NCI-H345 treated with DMSO at 0.1 percent for 48 hours (cell line): ENCODE measurements around the gene HSD11B1L.

Experiments used
- DNase-seq: peaks from one replicate; lab custom pipeline; 2025; ENCODE audit not compliant: unreplicated experiment; lab: John Stamatoyannopoulos, UW

The HSD11B1L gene

DNA sequence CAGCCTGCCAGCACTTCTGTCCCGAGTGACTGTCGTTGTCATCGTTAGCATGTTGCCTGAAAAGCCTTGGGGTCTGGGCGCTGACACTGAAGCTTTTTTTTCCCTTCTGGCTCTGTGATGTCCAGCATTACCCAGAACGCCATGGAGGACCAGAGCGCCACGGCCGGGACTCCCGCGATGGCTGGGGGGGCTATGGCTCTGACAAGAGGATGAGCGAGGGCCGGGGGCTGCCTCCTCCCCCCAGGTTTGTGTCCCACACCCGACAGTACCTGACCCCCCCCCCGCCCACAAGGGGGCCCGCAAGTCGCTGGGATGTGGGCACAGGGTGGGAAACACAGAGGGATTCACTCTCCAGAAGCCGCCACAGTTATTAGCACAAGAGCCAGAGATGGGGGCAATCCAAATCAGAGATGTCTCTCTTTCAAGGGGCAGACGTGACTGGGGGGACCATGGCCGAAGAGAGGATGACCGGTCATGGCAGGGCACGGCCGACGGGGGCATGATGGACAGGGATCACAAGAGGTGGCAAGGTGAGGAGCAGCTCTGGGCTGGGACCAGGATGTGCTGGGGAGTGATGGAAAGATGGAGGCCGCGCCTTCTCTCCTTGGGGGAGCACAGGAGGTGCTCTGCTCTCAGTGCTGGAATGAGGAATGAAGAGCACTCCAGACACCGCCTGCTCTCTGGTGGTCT lies 13.8 kb upstream of the HSD11B1L start:
- DNase-seq = no peak

DNA sequence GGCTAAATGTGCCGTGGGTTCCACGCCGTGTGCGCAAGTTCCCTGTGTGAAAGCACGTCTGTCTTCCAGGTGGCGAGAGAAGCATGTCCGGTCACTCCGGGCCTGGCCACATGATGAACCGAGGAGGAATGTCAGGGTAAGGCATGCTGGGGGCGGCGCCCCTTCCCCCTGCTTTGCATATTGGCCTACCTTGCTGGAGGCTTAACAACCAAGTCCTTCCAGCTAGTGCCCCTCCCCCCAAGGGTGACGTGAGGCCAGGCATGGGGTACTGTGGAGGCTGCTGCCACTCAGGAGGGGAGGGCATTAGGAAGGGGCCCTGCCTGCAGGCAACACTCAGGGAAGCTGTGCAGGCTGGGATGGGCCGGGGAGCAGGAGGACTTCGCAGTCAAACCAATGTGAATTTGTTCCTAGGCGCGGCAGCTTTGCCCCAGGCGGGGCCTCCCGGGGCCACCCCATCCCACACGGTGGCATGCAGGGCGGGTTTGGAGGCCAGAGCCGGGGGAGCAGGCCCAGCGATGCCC lies 13.0 kb upstream of the HSD11B1L start:
- no peak for DNase-seq

DNA sequence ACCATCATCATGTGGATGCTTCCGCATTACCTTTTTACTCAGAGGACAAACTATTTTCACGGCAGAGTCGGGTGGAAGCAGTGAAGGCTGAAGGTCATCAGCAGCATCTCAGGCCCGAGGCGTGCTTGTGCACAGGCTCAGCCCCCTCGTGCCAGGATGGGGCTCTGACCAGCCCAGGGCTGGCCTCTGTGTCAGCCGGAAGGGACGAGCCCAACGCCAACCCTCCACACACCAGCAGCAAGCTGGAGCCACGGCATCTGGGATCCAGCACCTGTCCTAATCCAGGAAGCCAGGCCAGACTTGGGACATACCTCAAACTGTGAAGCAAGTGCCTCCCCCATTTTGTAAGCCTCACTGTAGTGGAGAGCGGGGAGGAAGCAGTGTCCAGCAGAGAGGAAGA lies 11.6 kb upstream of the HSD11B1L start:
- DNase-seq = no peak

DNA sequence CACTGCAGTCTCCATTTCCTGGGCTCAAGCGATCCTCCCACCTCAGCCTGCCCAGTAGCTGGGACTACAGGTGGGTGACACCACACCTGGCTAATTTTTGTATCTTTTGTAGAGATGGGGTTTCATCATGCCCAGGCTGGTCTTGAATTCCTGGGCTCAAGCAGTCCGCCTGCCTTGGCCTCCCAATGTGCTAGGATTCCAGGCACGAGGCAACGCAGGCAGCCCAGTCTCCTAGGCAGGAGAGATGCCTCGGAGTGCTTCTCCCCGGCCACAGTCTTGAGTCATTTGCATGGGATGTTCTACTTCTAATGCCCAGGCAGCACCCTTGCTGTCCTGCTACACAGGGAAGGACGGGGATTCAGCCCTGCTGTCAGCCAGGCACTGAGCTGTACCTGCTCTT lies 9.2 kb upstream of the HSD11B1L start:
- DNase-seq = no peak

DNA sequence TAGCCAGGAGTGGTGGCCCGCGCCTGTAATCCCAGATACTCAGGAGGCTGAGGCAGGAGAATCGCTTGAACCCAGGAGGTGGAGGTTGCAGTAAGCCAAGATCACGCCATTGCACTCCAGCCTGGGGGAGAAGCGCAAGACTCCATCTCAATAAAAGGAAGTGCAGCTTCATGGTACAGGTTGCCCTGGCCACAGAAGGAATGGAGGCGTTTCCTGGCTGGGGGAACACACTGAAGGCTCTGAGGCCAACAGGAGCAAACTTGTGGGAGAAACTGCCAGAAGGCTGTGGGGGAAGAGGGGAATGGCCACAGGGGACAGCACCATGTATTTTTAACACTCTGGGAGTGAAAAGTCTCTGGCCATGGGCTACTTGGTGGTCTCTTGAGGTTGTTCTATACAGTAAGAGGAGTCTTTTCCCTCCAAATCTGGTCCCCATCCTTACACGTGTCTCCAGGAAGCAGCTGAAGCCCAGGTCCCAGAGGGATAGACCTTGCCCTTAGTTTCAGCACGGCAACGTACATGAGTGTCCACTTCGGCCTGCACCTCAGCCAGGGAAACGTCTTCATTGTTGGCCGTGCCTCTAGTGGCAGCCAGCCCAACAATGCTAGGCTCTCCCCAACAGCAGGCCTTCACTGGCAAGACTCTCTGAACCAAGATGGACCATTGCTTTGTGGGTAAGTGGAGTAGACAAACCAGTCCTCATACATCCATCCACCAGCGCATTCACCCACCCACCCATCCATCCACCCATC lies 7.9 kb upstream of the HSD11B1L start:
- DNase-seq = no peak

DNA sequence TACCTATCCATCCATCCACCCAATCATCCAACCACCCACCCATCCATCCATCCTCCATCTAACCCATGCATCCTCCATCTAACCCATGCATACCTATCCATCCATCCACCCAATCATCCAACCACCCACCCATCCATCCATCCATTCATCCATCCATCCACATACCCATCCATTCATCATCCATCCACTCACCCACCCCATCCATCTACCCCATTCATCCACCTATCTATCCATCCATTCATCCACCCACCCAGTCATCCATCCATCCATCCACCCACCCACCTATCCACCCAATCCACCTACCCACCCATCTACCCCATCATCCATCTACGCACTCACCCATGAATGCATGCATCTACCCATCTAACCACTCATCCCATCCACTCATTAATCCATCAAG lies 7.1 kb upstream of the HSD11B1L start:
- no peak for DNase-seq

DNA sequence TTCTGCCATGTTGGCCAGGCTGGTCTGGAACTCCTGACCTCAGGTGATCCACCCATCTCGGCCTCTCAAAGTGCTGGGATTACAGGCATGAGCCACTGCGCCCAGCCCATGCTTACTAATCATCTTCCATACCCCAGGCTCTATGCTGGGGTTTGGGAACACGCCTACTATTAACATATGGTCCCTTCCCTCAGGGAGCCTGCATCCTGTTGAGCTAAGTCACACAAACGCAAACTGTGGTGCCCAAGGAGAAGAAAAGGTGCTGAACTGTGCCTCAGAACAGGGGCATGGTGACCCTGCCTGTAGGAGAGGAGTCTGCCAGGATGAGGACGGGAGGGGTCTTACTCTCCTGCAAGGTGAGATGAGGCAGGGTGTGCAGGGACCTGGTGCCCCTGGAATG lies 6.1 kb upstream of the HSD11B1L start:
- no peak for DNase-seq

DNA sequence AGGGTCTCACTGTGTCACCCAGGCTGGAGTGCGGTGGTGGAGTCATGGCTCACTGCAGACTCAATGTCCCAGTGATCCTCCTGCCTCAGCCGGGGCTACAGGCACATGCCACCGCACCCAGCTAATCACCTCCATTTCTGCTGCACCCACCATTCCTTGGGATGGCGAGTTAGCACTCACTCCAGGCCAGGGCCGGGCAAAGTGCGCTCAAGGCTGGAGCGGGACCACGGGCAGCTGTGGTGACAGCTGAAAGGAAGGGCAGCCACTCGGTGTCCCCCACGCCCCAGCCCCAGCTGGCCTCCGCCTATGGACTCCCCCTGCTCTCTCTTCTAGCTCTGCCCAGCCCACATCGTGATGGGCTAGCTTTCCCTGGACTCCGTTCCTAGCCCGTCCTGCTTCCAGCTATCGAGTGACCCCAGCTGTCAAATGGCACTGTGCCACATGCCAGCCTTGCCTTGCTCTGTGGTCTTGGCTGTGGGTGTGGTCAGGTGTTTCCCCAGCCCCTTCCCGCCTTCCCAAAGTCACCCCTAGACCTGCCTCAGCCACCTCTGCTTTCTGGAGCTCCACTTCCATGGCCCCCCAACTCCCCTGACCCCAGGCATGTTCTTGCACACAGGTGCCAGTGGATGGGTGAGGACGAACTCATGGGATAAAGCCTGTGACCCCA lies 4.6 kb upstream of the HSD11B1L start:
- no peak for DNase-seq

DNA sequence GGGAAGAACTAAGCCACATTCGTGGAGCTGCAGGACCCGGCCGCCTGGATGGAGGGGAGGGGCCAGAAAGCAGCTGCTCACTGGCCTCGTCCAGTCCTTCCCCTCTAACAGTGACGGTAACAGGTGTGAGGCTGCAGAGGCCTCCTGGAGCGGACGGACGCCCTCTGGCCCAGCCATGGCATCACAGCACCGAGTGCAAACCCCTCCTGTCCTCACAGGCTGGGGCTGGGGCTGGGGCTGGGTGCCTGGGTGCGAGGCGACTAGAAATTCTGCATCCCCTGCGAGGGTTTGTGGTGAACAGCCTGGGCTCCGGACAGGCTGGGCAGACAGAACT lies 4.1 kb upstream of the HSD11B1L start:
- no peak for DNase-seq

DNA sequence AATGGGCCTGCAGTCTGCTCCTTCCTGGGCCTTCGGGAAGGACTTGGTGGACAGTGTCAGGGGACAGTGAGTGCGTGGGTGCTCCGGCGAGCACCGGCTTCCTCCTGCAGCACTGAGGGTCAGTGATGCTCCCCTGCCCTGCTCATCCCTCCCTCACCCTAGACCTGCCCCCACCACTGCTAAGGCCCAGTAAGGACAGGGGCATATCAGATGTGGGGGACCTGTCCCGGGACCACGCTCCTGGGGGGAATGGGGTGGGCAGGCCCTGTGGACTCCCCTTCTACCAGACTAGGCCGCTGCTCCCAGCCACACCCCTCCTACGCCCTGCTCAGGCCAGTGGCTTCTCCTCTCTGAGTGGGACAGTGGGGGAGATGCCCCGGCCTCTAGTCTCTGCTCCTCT lies 3.7 kb upstream of the HSD11B1L start:
- no peak for DNase-seq

DNA sequence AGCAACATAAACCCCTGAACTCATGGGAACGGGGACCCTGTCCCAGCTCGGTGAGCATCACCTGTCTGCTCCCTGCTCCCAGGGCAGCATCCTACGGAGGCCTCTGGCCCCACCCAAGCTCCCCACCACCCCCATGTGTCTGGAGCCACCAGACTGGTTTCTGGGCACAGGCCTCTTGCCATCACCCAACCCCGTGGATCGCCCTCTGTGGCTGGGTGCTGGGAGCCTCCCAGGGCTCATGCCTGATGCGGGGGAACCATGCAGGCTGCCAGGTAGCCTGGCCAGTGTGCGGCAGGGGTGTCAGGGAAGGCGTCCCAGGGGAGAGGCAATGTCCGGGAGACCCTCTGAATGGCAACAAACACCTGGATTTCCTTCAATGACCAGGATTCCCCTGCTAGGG lies 3.2 kb upstream of the HSD11B1L start:
- no peak for DNase-seq

DNA sequence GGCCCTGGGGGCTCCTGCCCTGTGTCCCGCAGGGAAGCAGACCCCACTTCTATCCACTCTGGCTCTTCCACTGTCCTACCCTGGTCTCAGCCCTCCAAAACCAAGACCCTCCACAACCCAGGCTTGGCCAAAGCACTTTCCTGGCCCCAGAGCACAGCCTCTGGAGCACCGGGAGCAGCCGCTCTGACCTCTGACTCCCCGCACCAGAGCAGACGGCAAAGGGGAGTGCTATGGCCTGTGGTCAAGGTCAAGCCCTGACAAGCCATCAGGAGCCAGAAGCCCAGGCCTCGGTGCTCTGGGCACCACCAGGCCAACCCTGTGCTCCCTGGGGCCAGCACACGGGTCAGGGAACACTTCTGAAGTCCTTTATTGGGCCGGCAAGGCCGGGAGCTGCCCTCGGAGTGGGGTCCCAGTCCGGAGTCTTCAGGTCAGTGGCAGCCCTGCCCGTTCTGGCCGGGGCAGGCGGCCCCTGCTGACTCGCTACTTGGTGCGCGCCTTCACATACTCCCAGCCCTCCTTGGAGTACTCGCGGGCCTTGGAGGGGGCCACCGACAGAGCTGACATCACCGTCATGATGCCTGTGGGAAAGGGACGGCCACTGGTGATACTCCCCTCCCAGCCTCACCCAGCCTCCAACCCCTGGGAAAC lies 2.6 kb upstream of the HSD11B1L start:
- no peak for DNase-seq

DNA sequence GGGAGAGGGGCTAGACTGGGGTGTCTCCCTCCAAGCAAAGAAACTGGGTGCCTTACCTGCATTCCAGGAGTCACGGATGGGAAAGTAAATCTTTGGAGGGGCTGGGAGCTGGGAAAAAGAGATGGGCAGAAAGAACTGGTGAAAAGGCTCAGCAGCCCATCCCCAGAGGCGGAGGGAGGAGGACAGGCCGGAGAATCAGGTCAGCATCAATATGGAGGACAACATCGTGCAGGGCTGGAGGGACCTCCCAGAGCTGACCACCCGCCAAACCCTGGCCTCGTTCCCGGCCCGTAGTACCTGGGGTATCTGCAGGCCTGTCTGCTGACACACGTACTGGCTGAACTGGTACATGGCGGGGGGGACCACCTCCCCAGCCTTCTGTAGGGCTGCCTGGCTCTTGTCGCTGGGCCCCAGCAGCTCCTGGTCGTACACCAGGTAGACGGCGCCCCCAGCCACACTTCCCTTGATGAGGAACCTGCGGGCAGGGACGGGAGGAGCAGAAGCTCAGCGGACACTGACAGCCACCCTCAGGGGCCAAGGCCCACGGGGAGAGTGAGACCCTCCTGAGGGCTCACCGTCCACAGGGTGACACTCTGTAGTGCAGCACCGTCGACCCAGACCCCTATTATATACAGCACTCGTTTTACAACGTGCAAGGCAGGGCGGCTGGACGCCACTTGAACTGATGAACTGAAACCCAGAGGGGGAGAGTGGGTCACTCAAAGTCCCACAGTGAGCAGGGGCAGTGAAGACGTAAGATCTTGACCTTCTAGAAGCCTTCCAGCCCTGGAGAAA lies 1.3 kb upstream of the HSD11B1L start:
- no peak for DNase-seq

DNA sequence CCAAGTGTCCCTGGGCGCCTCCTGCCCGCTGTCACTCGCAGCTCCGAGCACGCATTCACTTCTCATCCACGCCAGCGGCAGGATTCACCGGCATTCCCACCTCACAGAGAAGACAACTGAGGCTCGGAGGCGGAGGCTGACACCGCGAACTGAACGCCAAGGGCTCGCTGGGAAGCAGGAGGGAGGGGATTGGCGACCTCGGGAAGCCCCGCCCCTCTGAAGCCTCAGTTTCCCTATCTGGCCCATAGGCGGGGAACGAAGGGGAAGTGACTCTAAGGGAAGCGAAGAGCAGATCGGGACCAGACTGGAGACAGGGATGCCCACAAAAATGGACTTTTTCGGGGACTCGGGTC lies 767 bp upstream of the HSD11B1L start:
- DNase-seq = no peak

DNA sequence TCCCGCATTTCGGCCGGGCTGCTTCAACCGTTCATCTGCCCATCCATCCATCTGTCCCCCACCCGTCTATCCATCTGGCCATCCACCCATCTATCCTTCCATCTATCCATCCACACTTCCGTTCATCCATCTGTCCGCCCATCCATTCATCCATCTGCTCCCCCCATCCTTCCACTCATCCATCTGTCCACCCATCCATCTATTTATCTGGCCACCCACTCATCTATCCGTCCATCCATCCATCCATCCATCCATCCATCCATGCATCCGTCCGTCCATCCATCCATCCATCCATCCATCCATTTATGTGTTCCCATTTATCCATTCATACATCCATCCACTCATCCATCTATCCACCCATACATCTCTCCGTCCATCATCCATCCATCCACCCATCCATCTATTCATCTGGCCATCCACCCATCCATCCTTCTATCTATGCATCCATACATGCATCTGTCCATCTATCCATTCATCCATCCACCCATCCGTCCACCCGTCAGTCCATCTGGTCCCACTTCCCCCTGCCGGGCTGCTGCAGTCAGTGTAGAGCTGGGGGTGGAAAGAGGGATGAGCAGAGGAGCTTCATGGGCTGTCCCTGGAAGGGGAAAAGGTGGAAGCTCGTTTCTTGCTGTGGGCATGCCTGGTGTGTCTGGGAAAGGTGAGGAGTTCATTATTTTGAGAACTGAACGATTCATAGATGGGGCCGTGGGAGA lies 722 bp downstream of the HSD11B1L start:
- no peak for DNase-seq

DNA sequence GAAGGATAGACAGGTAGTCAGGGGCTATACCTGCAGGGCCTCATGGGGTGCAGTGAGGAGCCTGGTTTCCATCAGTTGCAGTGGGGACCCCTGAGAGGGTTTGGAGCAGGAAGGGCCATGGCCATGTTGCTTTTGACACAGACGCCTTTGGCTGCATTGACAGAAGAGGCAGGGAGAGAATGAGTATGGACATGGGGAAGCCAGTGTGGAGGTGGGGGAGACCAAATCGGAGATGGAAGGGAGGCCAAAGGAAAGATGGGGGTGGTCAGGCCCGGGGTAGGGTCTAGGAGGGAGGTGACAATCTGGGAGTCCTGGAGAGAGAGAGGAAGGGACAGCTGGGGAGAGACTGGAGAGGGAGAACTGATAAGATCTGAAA lies 1.3 kb downstream of the HSD11B1L start:
- no peak for DNase-seq

DNA sequence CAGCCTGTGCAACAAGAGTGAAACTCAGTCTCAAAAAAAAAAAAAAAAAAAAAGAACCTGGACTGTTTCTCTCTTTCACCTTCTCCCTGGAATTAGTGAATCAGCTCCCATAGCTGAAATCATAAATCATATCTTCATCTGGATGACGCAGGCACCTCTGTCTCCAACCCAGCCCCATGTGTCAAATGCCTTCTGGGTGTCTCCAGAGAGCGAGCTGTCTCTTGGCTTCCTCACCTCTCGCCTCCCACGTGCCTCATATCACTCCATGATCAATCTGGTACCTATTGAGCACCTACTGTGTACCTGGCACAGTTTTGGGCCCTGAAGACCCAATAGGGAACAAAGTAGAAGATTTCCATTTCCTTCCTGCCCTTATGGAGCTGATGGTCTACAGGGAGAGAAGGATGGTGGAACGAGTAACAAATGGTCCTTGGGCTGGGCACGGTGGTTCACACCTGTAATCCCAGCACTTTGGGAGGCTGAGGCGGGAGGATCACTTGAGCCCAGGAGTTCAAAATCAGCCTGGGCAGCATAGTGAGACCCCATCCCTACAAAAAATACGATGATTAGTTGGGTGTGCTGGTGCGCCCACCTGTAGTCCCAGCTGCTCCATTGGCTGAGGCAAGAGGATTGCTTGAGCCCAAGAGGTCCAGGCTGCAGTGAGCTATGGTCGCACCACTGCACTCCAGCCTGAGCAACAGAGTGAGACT lies 2.5 kb downstream of the HSD11B1L start:
- DNase-seq = no peak

DNA sequence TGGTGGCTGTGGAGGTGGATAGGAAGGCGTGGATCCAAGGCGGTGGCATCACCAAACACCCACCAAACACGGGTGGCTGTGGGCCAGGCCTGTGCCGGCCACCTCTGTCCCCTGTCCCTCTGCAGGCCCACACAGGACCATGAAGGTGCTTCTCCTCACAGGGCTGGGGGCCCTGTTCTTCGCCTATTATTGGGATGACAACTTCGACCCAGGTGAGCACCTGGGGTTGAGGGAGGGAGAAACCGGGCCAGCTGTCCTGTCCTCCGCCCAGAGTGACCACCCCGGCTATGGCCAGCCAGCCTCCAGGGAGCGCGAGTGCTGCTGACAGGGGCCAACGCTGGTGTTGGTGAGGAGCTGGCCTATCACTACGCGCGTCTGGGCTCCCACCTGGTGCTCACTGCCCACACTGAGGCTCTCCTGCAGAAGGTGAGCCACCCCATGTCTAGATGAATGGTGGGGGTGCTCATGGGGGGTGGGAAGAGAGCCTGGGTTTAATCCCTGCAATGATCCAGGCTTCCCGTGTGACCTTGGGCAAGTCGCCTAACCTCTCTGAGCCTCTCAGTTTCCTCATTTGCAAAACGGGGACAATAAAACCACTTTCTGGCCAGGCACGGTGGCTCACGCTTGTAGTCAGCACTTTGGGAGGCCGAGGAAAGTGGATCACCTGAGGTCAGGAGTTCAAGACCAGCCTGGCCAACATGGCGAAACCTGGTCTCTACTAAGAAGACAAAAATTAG lies 4.0 kb downstream of the HSD11B1L start:
- no peak for DNase-seq

DNA sequence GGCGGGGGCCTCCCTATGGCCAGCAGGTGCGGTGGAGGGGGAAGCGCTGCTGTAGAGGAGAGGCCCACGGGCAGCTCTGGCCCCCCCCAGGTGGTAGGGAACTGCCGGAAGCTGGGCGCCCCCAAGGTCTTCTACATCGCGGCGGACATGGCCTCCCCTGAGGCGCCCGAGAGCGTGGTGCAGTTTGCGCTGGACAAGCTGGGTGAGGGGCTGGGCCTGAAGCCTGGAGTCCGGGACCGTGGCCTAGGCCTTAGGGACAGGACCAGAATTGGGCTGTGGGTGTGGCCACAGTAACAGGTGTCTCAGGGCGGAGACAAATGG lies 5.5 kb downstream of the HSD11B1L start:
- no peak for DNase-seq
